Skeletal muscle cell (primary cell): ENCODE measurements around the gene PCBP4.
"Not testable (repeated sequence)": the region's sequence is repeated elsewhere in the genome, so short reads cannot be mapped to it uniquely, and the experiment has no call there.

Experiments used
- DNase-seq: peaks from one replicate; pipeline ENCODE4 v3.0.0-alpha.2; 2010; ENCODE audit warnings: low read depth
- H3K4me3 ChIP-seq: 2 replicates; pipeline ENCODE4 v1.5.1; 2011; ENCODE audit warnings: low read depth, mild to moderate bottlenecking, control low read depth, low read length, moderate library complexity

PCBP4 gene

GRCh38 chr3:51995346-51996163 is 28.3 kb upstream of the PCBP4 start, which contains the start of gene RPL29:
RPL29 (minus strand) TSS chr3:51995895; CDS start chr3:51995461, 434 bp downstream.
- peak within 1 kb of the TSS; percentile 98 for H3K4me3 ChIP-seq
- DNase-seq = peak; percentile 86

GRCh38 chr3:51994530-51994929 is 27.3 kb upstream of the PCBP4 start:
- H3K4me3 ChIP-seq = peak overlapping the region; percentile 98
- no peak for DNase-seq

DNA sequence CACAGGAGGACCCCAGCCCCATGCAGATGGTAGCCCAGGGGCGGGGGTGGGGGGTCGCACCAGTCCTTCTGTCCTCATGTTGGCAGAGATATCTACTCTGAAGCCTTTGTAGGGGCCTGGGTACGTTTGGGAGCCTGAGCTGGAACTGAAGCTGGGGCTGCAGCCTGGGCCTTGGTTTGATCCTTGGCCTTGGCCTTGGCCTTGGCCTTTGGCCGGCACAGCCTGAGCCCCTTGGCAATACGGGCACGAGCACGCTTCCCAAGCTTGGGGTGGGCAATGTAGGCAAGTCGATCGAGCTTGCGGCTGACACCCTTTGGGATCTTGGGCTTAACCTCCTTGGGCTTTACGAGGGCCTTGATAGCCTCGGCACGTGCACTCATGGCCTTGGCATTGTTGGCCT is 26.4 kb upstream of the PCBP4 start:
- H3K4me3 ChIP-seq, DNase-seq: not testable (repeated sequence)

DNA sequence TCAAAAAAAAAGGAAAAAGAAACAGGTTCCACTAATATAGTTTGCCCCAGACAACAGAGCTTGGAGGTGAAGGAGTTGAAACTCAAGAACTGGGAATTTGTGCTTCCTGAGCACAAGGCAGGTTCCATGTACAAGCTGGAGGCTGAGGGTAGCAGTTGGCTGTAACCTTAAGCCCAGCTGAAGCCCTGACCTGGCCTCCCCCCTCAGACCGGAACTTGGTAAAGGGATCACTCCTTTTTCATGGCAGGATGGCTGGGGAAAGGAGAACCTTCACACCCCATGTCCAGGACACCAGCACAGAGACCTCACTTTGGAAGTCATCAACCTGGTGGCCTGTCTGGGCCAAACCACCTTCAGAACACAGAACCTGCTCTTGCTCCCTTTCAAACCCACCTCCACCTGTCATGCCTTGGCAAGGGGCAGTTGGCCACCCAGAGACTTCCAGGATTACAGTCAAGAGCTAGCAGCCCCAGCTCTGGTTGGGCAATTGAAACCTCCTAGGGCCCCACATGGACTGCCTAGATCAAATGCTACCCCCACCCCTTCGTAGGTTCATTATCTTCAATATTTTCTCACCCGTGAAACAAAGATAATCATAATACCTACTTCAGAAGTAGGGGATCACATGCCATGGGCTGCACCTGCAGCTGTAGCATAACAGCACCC is 24.9 kb upstream of the PCBP4 start:
- DNase-seq = no peak
- H3K4me3 ChIP-seq = no peak overlapping the region

DNA sequence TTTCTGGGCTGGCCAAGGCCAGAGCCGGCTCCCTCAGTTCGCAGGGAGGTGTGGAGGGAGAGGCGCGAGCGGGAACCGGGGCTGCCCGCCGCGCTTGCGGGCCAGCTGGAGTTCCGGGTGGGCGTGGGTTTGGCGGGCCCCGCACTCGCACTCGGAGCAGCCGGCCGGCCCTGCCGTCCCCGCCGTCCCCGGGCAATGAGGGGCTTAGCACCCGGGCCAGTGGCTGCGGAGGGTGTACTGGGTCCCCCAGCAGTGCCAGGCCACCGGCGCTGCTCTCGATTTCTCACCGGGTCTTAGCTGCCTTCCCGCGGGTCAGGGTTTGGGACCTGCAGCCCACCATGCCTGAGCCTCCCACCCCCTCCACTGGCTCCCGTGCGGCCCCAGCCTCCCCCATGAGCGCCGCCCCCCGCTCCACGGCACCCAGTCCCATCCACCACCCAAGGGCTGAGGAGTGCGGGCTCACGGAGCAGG is 23.3 kb upstream of the PCBP4 start:
- not testable (repeated sequence) for DNase-seq, H3K4me3 ChIP-seq

GRCh38 chr3:51988286-51989146 is 21.3 kb upstream of the PCBP4 start:
- no peak overlapping the region for H3K4me3 ChIP-seq
- DNase-seq = no peak

DNA sequence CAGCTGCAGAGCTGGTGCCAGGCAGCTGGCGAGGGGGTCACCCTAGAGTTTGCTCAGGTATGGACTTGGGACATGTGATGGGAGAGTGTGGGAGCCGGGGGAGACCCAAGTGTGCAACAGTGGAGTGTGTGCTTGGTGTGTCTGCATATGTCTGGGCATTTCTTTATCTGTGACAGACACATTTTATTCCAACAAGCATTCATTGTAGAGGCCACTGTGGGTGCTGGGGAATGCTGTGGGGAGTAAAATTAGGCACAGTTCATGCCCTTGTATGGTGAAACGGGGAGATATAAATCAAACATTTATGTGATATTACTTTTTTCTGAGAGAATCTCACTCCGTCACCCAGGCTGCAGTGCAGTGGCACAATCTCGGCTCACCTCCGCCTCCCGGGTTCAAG is 20.3 kb upstream of the PCBP4 start:
- H3K4me3 ChIP-seq = no peak overlapping the region

DNA sequence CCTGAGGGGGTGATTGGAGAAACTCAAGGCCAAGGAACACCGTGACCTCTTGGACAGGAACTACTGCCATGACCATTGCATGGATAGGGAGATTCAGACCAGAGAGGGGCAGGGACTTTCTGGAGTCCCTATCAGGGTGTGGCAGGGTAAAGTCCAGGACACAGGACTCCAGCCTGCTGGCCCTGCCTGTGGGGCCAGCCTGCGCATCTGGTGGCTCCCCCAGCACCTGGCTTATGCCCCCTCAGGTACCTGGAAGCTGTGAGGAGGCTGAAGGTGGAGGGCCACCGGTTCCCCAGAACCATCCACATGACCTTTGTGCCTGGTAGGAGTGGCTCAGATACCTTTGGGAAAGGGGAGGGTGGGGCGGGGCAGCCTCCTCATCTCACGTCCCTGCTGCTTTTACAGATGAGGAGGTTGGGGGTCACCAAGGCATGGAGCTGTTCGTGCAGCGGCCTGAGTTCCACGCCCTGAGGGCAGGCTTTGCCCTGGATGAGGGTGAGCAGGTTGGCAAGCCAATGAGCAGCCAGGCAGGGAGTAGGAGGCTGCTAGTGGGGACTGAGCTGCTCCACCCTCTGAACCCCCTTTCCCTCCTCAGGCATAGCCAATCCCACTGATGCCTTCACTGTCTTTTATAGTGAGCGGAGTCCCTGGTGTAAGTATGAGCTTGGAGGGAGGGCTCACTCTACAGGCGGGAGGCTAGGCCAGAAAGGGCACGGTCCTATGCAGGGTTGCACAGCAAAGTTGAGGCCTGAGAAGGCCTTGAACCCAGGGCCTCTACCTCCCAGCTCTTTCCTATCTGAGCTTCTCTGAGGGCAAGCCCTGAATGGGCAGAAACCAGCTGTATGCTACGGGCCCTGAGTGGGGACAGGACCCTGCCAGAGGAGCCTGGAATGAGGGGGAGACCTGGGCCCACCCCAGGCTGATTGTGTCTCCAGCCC is 19.0 kb upstream of the PCBP4 start:
- no peak for DNase-seq
- no peak overlapping the region for H3K4me3 ChIP-seq

More for the DNA sequence above, 20.3 kb upstream of the PCBP4 start:
- DNase-seq = no peak

DNA sequence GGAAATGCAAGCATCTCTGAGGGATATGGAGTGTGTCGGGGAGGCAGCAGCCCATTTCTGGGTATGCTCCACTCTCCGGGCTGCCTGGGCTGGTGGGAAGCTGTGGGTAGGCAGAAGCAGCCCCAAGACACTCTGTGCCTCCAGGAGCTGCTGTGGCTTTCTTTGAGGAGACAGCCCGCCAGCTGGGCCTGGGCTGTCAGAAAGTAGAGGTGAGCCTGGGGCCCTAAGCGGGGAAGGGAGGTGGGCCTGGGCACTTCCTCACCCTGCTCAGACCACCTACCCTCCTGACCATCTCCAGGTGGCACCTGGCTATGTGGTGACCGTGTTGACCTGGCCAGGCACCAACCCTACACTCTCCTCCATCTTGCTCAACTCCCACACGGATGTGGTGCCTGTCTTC is 17.8 kb upstream of the PCBP4 start:
- no peak for DNase-seq

GRCh38 chr3:51984269-51984647 is 17.0 kb upstream of the PCBP4 start:
- no peak for DNase-seq
- peak overlapping the region; percentile 58 for H3K4me3 ChIP-seq

More for the DNA sequence above, 17.8 kb upstream of the PCBP4 start:
- H3K4me3 ChIP-seq = no peak overlapping the region

GRCh38 chr3:51983578-51984268 is 16.5 kb upstream of the PCBP4 start:
- H3K4me3 ChIP-seq = peak overlapping the region; percentile 58
- DNase-seq = no peak

- peak within 1 kb of the TSS; percentile 58 for H3K4me3 ChIP-seq
- DNase-seq = peak; percentile 84
Measured at GRCh38 chr3:51982838-51983577, 15.8 kb upstream of the PCBP4 start, which contains the start of gene ACY1. ACY1 (plus strand) TSS chr3:51983535; CDS start chr3:51984065, 530 bp downstream.

- no peak for DNase-seq
- H3K4me3 ChIP-seq = peak overlapping the region; percentile 58
Measured at GRCh38 chr3:51982352-51982837, 15.1 kb upstream of the PCBP4 start.

DNA sequence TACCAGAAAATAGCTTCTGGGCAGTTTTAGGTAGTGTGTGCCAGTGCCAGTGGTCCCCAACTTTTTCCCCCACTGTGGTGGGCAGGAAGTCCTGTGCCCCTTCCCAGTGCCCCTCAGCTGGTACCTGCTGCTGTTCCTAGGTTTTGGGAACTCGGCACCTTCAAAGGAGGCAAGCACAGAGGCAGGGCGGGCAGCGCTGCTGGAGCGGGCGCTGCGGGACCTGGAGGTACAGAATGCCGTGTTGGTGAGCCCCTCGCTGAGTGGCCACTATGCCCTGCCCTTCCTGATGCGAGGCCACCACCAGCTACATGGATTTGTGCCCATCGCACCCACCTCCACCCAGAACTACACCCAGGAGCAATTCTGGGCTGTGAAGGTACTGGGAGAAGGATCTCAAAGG is 13.0 kb upstream of the PCBP4 start:
- H3K4me3 ChIP-seq = no peak overlapping the region
- no peak for DNase-seq

DNA sequence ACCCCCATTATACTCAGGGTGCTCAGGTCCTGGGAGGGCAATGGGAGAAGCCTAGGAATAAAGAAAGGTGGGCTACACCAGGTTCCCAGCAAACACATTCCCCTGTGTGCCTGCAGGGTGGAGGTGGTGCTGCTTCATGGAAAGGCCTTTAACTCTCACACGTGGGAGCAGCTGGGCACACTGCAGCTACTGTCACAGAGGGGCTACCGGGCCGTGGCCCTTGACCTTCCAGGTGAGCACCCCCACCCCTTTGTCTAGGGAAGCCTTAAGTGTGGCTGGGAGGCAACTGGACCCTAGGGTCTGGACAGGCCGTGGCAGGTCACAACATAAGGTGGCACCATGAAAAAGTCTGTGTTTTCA is 10.9 kb upstream of the PCBP4 start:
- no peak for DNase-seq
- H3K4me3 ChIP-seq = no peak overlapping the region

DNA sequence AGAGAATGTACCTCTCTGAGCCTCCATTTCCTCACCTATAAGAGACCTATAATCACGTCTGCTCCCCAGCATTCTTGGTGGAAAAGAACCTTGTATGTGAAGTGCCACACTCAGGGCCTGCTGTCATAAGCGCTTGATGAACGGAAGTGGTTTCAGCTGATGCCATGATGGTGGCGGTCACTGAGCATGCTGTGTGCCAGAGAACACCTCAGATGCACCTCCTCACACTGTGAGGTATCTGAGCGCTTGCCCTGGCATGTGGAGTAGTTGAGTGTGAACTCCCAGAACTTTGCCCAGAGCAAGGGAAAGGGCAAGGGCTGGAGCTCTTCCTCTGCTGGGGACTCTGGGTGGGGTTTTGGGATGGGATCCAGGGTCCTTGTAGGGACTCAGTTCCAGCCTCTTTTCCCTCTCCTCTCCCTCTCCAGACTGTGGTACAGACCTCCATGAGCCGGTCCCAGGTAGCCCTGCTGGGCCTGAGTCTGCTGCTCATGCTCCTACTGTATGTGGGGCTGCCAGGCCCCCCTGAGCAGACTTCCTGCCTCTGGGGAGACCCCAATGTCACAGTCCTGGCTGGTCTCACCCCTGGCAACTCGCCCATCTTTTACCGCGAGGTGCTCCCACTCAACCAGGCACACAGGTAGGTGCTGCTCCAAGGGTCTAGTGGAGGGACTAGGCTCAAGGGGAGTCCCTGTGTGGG is 10.3 kb upstream of the PCBP4 start:
- DNase-seq = no peak
- no peak overlapping the region for H3K4me3 ChIP-seq
